HG03442 (cell line): ENCODE measurements around the gene SGMS1.
A peak's percentile ranks its signal among the peaks of the same experiment; 100 is the strongest.

Experiments used
- ATAC-seq: cut with Tn5 transposase; IDR thresholded peaks from one replicate; pipeline ENCODE4 v1.9.1; 2021; ENCODE audit warnings: mild to moderate bottlenecking, moderate library complexity; ENCODE audit not compliant: unreplicated experiment

Gene SGMS1

DNA sequence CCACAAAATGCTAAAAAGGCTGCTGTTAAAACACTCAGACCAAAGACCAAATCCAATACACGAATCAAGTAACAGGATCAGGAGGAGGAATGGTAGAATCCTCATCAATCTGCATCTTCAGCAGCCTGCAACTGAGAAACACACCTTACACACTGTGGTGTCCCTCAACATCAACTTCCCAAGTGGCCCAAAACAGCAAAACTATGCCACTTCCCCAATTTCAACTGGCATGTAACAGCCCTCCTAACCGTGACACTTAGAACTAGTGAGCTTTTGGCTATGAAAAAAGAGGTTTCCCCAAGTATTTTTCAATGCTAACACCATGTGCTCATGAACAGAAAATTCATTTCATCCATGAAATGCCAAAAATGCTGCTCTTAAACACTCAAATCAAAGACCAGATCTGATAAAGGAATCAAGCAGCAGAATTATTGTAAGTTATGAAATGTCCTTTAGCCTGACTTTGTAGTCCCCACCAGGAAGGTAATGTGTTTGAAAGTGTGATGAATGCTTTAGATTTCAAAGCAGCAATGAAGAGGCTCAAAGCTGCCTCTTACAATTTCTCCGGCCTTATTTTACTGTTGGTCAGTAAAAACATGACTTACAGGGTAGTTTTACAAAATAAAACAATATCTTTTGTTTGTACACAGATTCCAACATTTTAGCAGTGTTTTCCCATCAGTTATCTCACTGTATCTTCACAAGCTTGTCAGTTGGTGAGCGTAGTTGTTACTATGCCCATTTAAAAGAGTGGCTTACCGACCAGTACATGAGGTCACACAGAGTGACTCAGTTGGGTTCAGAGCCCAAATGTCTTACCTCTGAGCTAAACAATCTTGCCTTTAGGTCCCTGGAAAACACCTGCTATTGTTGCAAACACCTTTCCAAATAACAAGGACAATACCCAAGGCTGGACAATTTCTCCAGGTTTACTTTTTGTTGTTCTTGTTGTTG, 306.8 kb downstream of the SGMS1 start:
- no peak for ATAC-seq

GRCh38 chr10:50316174-50316573, 307.6 kb downstream of the SGMS1 start:
- no peak for ATAC-seq

DNA sequence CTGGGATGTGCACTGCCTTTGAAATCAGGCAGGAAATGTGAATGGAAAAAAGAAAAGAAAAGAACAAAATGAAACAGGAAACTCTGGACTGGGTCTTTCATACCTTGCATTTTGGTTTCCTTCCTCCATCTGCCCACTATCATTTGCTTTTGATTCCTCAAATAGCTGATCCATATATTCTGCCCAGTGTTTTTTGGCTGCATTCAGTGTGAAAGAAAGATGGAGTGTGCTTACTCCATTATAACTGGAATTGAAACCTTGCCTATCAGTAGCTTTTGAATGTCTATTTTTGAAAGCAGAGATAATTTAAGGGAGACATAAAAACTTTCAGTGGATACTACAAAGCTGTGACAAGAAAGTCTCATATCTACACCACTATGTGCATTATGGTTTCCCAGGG, 308.3 kb downstream of the SGMS1 start:
- ATAC-seq: no peak

- no peak for ATAC-seq
Measured at GRCh38 chr10:50314169-50315071, 309.3 kb downstream of the SGMS1 start.

- ATAC-seq: no peak
Measured at GRCh38 chr10:50312464-50313437, 311.0 kb downstream of the SGMS1 start.

- ATAC-seq: peak; percentile 72
Measured at GRCh38 chr10:50310560-50311174, 313.1 kb downstream of the SGMS1 start.

DNA sequence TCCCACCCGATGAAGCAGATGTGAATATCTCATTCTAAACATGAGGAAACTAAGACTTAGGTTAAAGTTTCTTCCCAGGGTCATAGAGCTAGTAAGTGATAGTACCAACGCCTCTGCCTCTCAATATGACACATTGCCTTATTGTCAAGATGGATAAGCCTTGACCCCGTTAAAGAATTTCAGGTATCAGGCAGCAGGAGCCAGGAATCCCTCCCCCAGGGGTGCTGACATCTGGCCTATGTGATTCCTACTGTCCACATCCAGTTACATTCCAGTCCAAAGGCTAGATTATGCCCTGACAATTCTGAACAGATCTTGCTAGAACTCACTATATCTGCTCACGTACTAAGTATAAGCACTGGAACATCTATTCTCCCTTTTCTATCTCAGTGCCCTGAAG, 314.4 kb downstream of the SGMS1 start:
- ATAC-seq: no peak

DNA sequence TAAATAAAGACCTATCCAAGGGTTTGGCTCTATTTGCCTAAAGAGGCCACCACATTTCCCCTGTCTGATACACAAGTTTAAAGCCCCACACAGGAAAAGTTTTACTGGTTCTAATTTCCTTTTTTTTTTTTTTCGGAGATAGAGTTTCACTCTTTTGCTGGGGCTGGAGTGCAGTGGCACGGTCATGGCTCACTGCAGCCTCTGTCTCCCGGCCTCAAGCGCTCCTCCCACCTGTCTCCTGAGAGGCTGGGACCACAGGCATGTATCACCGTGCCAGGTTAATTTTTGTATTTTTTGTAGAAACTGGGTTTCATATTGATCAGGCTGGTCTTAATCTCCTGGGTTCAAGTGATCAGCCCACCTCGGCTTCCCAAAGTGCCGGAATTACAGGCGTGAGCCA, 319.1 kb downstream of the SGMS1 start:
- no peak for ATAC-seq

DNA sequence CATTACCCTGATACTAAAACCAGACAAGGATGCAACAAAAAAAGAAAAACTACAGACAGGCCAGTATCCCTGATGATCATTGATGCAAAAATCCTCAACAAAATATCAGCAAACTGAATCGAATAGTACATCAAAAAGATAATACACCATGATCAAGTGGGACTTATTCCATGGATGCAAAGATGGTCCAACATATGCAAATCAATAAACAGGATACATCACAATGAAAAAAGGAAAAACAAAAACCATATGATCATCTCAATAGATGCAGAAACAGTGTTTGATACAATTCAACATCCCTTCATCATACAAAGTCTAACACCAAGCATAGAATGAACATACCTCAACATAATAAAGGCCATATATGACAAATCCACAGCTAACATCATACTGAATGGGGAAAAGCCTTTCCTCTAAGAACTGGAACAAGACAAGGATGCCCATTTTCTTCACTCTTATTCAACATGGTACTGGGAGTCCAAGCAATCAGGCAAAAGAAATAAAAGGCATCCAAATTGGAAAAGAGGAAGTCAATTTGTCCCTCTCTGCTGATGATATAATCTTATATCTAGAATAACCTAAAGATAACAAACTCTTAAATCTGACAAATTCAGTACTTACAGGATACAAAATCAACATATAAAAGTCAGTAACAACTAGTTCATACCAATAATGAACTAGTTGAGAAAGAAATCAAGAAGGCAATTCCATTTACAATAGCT, 323.6 kb downstream of the SGMS1 start:
- no peak for ATAC-seq

DNA sequence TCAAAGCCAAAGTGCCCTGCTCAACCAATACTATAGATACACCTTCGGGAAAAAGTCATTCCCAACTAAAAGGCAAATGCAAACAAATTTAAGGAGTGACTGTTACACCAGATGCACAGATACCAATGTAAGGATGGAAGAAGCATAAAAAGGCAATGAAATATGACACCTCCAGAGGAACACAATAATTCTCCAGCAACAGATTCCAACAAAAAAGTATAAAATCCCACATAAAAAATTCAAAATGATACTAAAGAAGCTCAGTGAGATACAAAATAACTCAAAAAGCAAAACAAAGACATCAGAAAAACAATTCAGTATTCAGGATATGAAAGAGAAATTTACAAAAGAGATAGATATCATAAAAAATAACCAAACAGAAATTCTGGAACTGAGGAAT, 328.4 kb downstream of the SGMS1 start:
- no peak for ATAC-seq

DNA sequence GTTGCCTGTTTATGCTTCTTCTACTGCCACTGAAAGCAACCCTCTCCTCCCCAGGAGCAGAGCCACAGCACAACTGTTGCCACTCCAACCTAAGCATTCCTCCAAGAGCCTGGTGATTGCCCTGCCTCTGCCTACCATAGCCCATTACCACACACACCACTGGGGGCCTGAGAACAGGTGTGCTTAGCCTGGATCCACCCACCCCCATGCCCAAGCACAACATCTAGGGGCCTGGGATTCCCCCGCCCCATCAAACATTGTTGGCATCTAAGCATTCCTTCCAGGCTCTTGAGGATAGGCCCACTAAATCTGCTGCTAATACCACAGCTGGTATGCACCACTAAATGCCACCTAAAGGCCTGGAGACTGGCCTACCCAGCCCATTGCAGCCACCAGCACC, 329.2 kb downstream of the SGMS1 start:
- no peak for ATAC-seq

DNA sequence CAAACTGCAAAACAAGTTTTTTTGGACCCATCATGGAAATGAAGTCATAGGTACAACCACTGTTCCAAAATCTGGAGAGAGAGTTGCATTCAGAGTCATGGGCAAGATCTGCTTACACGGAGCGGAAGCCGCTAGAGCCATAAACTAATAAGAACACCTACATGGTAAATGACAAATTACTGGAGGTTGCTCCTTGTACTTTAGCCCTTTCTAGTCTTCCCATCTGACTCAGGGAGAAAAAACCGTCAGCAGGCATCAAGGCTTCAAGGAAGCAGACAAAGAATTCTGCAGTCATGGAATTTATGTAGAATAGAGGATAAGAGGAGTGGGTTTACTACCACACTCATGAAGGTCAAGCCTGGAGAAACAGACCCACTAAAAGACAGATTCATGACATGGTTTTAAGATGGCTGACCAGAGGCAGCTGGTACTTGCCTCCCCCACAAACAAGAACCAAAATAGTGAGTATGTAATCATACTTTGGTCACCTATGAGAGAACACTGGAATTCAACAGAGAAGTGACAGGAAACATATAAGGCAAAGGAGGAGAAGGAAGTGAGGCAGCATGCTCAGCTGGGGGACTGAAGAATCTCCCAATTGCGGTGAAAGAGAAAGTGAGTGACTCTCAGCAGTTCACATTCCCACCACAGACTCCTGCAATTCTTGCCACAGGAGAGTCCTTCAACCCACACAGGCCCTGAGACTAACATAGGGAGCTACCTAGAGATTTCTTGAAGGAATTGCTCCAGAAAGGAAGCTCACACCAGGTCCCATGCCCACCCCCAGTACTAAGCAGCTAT, 330.0 kb downstream of the SGMS1 start:
- peak; percentile 30 for ATAC-seq

- no peak for ATAC-seq
Measured at GRCh38 chr10:50291261-50291850, 332.4 kb downstream of the SGMS1 start.

GRCh38 chr10:50289196-50289595, 334.6 kb downstream of the SGMS1 start:
- no peak for ATAC-seq

DNA sequence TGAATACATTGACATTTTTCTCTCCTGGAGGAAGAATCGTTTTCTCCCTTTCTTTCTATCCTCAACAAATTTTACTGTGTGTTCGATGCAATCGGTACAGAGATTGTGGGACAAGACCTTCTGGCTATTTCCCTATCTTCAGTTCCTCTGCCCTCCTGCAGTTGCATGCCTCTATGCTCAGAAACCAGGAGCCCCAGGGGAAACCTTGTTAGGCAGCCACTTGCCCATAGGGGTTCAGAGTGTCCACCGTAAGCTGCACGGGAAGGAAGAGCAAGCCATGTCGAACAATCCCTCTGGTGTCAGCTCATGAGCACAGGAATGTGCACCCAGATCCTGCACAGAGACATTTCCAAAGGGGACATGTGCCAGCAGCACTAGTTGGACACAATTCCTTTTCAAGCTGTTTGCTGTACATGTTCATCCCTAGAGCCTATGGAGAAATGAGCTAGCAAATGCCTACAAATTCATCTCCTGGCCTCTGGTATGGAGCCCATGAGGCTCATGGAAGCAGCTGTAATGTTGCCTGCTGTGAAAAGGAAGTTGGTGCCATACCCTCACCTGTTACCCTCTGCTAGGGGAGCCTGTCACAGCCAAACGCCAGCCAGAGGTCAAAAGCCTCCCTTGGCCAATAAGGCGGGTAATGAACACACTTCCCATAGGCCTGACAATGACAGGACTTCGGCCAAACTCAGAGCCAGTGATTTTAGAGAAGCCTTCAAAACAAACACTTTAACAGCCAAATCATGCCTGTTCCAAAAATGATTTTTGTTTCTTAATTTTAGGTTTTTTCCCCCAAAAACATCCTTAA, 336.6 kb downstream of the SGMS1 start:
- no peak for ATAC-seq

GRCh38 chr10:50286517-50286916, 337.2 kb downstream of the SGMS1 start:
- no peak for ATAC-seq

GRCh38 chr10:50281967-50282522, 341.7 kb downstream of the SGMS1 start:
- no peak for ATAC-seq
